Left lung (tissue), 10 donors: ENCODE measurements around the gene TRDN. TPM values are rescaled to one million over a fixed set of nuclear protein-coding genes. Genes with fewer than 3 reads are reported as not detected.
"Not testable (repeated sequence)": the region's sequence is repeated elsewhere in the genome, so short reads cannot be mapped to it uniquely, and the experiment has no call there.

Experiments used
- ATAC-seq: fragments of 200-7000 bp; cut with Tn5 transposase; one replicate; pipeline ENCODE4 v1.9.1; 2020; ENCODE audit warnings: moderate library complexity
- DNase-seq, 4 donors: peaks; one replicate each; pipeline ENCODE4 v3.0.0-alpha.2; 2013 to 2020
- H3K27ac ChIP-seq, 2 donors: fragments of 200-600 bp; sonication (generic) in 1 of 2; one replicate each; pipeline versions ENCODE4 v1.5.0 to v1.8.0; 2020 to 2021
- H3K27me3 ChIP-seq, 2 donors: fragments of 200-600 bp; sonication (generic) in 1 of 2; one replicate each; pipeline versions ENCODE4 v1.5.0 to v1.8.0; 2020 to 2021
- H3K36me3 ChIP-seq, 2 donors: fragments of 200-600 bp; sonication (generic) in 1 of 2; one replicate each; pipeline versions ENCODE4 v1.5.0 to v1.8.0; 2020 to 2021
- H3K4me1 ChIP-seq, 2 donors: fragments of 200-600 bp; one replicate each; pipeline ENCODE4 v1.8.0; 2021
- H3K4me3 ChIP-seq, 2 donors: fragments of 200-600 bp; sonication (generic) in 1 of 2; one replicate each; pipeline versions ENCODE4 v1.5.0 to v1.8.0; 2020 to 2021; ENCODE audit warnings: mild to moderate bottlenecking in 1 of 2
- H3K9me3 ChIP-seq, 2 donors: fragments of 200-600 bp; sonication (generic) in 1 of 2; one replicate each; pipeline versions ENCODE4 v1.5.0 to v1.8.0; 2020 to 2021
- CTCF ChIP-seq, 2 donors: fragments of 200-600 bp; sonication (generic) in 1 of 2; IDR thresholded peaks; one replicate each; pipeline versions ENCODE4 v1.5.0 to v1.8.0; 2021; ENCODE audit warnings: antibody characterized with exemption in 2 of 2
- intact Hi-C, 2 donors: fragments of 100-400 bp; cut with DNase I; formaldehyde crosslinking; loops; one replicate each; pipeline versions ENCODE4 v1.11.2 to v1.14.2; 2022
- polyA plus RNA-seq, 6 donors: library from polyadenylated mRNA; unstranded; fragments of 120-200 nt; gene quantifications; one replicate each; pipeline ENCODE4 v1.2.1, GENCODE V29; 2013; ENCODE audit not compliant: insufficient read length in 6 of 6
- total RNA-seq, 2 donors: library from RNA; stranded (reverse); fragmentation: NEBNext Ultra II Directional; extraction: Animal tissue kit (Norgen Biotek cat#: 25700); gene quantifications; one replicate each; pipeline ENCODE4 v1.2.1, GENCODE V29; 2021
- donor health status: DM: no; HTN: yes; CAD: no.
- donor health status: DM: no; HTN: no; CAD: no.

The TRDN gene
- total and polyA plus RNA-seq, 8 donors: 0.03 to 0.18 (median 0.11) TPM; not detected in 3

DNA sequence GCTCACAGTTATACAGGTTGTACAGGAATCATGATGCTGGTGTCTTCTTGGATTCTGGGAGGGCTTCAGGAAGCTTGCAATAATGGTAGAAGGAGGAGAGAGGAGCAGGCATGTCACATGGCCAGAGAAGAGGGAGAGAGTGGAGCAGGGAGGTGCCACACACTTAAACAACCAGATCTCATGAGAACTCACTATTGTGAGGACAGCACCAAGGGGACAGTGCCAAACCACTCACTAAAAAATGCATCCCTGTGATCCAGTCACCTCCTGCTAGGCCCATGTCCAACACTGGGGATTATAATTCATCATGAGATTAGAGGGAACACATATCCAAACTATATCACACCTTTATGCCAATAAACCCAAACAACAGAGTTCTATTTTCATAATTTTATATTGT, 67.2 kb downstream of the TRDN start:
- Histone ChIP-seq H3K4me1 (no peaks in the 10 kb centered on the region), H3K27ac (no peak overlapping the region), H3K36me3 (no peaks in the 10 kb centered on the region), H3K9me3 (no peaks in the 10 kb centered on the region), H3K4me3 (no peak overlapping the region), H3K27me3 (no peaks in the 10 kb centered on the region)
- ATAC-seq: no peak
- no peak for TF ChIP-seq CTCF (IDR thresholded peaks at IDR 0.05)
- intact Hi-C loops: no loop called here
- no peak for DNase-seq

- no peak for DNase-seq
- no peaks in the 10 kb centered on the region for H3K36me3 ChIP-seq
- H3K27ac ChIP-seq: no peak overlapping the region
- TF ChIP-seq CTCF (IDR thresholded peaks at IDR 0.05): no peak
- no peak for ATAC-seq
- intact Hi-C loops: no loop called here
- no peaks in the 10 kb centered on the region for H3K27me3 ChIP-seq
- no peaks in the 10 kb centered on the region for H3K9me3 ChIP-seq
- no peak overlapping the region for H3K4me3 ChIP-seq
- no peaks in the 10 kb centered on the region for H3K4me1 ChIP-seq
Measured at GRCh38 chr6:123565529-123565928, 71.2 kb downstream of the TRDN start.

DNA sequence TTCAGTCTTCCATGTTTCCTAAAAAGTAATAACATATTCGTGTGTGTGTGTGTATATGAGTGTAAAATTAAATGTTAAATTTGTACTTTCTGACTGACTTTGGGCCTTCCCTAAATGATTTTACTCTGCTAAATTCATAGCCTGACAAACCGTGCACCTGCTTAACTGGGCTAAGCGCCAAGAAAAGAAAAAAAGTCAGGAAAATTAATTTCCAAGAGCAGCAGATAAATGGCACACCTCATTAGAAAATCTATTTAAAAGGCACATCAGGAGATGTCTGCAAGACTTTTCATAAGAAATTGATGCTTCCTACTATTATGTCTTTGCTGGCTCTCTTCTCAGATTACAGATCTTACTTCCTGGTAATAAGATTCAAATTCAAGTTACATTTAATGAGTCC, 72.4 kb downstream of the TRDN start:
- ATAC-seq (no peak), DNase-seq (no peak)
- H3K27ac ChIP-seq: no peak overlapping the region
- no peaks in the 10 kb centered on the region for H3K4me1 ChIP-seq
- no peaks in the 10 kb centered on the region for H3K9me3 ChIP-seq
- H3K36me3 ChIP-seq: no peaks in the 10 kb centered on the region
- intact Hi-C loops: no loop called here
- H3K4me3 ChIP-seq: no peak overlapping the region
- no peak for TF ChIP-seq CTCF (IDR thresholded peaks at IDR 0.05)
- H3K27me3 ChIP-seq: no peaks in the 10 kb centered on the region

DNA sequence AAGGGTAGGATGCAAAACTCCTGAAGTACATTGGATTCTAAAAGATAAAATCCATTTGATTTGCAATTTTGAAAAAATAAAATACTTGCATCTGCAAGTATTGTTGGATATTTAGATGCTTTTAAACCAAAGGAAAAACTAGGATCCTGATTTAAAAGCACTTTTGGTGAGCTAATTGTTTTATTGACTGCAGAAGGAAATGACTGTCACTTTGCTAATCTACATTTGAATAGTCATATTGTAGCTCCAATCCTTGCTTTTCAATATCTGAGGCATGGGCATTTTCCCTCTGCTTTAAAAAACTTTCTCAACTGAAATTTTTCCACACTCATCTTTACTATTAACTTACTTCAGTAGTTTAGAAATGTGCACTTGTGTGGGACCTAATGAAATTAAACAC, 74.1 kb downstream of the TRDN start:
- no peak overlapping the region for H3K4me3 ChIP-seq
- no peaks in the 10 kb centered on the region for H3K9me3 ChIP-seq
- no peaks in the 10 kb centered on the region for H3K27me3 ChIP-seq
- intact Hi-C loops: no loop called here
- no peaks in the 10 kb centered on the region for H3K4me1 ChIP-seq
- DNase-seq (no peak), ATAC-seq (no peak)
- no peak for TF ChIP-seq CTCF (IDR thresholded peaks at IDR 0.05)
- no peaks in the 10 kb centered on the region for H3K36me3 ChIP-seq
- H3K27ac ChIP-seq: no peak overlapping the region

DNA sequence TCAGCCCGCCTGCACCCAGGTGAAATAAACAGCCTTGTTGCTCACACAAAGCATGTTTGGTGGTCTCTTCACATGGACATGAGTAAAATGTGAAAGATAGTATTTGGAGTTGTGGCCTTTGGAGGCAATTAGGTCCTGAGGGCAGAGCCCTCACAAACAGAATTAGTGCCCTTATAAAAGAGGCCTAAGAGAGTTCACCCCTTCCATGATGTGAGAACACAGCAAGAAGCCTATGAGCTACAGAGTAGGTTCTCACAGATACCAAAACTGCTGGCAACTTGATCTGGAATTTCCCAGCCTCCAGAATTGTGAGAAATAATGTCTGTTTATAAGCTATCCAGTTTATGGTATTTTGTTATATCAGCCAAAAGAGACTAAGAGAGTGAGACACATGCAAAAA, 74.5 kb downstream of the TRDN start:
- intact Hi-C loops: no loop called here
- ATAC-seq: no peak

DNA sequence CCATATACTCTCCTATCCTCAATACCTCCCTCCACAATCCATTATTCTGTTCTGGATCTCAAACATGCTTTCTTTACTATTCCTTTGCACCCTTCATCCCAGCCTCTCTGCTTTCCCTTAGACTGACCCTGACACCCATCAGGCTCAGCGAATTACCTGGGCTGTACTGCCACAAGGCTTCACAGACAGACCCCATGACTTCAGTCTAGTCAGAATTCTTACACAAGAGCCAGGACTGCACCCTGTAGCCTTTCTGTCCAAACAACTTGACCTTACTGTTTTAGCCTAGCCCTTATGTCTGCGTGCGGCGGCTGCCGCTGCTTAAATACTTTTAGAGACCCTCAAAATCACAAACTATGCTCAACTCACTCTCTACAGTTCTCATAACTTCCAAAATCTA, 76.9 kb downstream of the TRDN start:
- intact Hi-C loops, DNase-seq, H3K9me3 ChIP-seq, H3K4me3 ChIP-seq, H3K4me1 ChIP-seq, H3K36me3 ChIP-seq, H3K27me3 ChIP-seq, ATAC-seq, H3K27ac ChIP-seq: not testable (repeated sequence)

More for the DNA sequence above, 74.5 kb downstream of the TRDN start:
- H3K27ac ChIP-seq: no peak overlapping the region
- H3K4me3 ChIP-seq: no peak overlapping the region
- H3K27me3 ChIP-seq: no peaks in the 10 kb centered on the region
- DNase-seq: no peak
- no peaks in the 10 kb centered on the region for H3K36me3 ChIP-seq
- TF ChIP-seq CTCF (IDR thresholded peaks at IDR 0.05): no peak
- no peaks in the 10 kb centered on the region for H3K4me1 ChIP-seq
- no peaks in the 10 kb centered on the region for H3K9me3 ChIP-seq

- H3K36me3 ChIP-seq, DNase-seq, H3K27ac ChIP-seq, H3K9me3 ChIP-seq, H3K27me3 ChIP-seq, intact Hi-C loops, H3K4me3 ChIP-seq, ATAC-seq, H3K4me1 ChIP-seq: not testable (repeated sequence)
Measured at GRCh38 chr6:123557474-123557873, 79.3 kb downstream of the TRDN start.
